HG03442 (cell line): ENCODE measurements around the gene CDKN3.
A peak's percentile ranks its signal among the peaks of the same experiment; 100 is the strongest.
"Not testable (repeated sequence)": the region's sequence is repeated elsewhere in the genome, so short reads cannot be mapped to it uniquely, and the experiment has no call there.

ENCODE experiments used
- ATAC-seq: cut with Tn5 transposase; IDR thresholded peaks from one replicate; pipeline ENCODE4 v1.9.1; 2021; ENCODE audit warnings: mild to moderate bottlenecking, moderate library complexity; ENCODE audit not compliant: unreplicated experiment

Gene CDKN3

DNA sequence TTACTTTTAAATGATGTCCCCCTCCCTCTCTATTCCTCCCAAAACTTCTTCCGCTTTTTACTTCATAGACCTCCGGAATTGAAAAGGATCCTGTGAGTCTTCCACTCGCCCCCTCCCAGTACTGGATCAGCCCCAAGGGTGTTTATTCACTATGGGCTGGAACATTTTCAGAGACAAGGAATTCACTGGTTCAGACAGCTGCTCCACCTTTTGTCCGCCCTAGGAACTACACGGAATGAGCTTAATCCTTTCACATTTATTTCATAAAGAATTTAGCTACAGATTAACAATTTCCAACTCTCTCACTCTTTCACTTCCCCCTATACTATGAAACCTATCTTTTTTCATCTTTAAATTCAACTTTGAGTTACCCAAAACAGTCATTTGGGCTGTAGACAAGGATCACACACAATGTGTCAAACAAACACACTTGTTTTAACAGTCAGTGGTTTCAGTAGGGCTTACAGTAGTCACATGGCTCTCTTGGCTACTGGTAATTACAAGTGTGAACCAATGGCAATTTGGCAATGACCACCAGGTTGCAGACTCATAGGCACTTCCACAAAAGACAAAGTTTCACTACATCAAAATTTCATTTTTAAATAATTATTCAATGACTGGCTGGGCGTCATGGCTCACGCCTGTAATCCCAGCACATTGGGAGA is 23.8 kb downstream of the CDKN3 start:
- ATAC-seq = no peak

DNA sequence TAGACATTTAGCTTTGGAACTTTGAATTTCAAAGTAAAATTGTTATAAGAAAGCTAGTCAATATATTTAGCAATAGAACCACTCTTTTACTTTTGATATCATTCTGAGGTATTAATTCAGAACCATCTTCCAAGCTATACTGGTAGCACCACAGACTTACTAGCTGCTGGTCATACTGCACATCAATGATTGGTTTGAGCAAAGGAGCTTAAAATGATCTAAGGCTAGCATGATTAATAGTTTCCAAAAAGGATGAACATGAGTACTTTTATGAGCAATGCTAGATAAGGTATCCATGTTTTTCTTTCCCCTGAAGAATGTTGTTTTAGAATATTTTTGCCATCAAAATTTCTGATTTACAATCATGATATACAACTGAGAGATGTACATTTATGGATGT is 27.2 kb downstream of the CDKN3 start:
- ATAC-seq = no peak

GRCh38 chr14:54424479-54424901 is 27.7 kb downstream of the CDKN3 start:
- ATAC-seq = no peak

DNA sequence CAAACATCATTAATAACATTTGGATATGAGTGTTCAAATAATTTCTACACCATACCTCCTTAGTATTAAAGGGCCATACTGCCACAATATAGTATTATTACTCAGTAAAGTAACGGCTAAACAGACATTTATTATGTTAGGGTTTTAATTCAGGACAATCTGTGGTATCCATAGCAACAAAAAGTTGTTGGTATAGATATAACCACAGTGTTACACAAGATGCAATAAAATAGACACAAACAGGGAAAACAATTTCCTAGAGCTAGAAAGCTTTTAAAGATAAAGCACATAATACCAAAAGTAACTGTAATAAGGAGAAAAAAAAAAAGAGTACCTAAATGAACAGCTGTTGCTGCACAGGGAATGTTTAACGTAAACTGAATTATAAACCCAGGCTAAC is 28.3 kb downstream of the CDKN3 start:
- no peak for ATAC-seq

GRCh38 chr14:54425537-54426274 is 28.9 kb downstream of the CDKN3 start:
- no peak for ATAC-seq

GRCh38 chr14:54427871-54428270 is 31.1 kb downstream of the CDKN3 start:
- ATAC-seq = no peak

DNA sequence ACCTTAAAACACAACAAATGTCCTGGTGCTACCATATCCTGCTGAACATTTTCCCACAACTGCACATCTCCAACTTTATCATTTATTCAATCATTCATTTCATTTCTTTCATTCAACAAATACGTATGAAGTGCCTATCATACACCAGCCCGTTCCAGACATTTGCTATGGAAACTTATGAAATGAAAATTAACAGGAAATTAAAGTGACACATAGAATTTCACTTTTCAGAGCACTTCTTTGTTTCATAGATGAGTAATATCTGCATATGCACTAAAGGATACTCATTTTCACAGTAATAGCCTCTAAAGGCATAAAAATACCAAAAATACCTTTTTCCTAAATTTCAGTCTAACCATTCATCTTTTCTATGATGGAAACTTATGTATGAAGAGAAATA is 31.7 kb downstream of the CDKN3 start:
- no peak for ATAC-seq

GRCh38 chr14:54435500-54435981 is 38.7 kb downstream of the CDKN3 start:
- peak; percentile 58 for ATAC-seq

DNA sequence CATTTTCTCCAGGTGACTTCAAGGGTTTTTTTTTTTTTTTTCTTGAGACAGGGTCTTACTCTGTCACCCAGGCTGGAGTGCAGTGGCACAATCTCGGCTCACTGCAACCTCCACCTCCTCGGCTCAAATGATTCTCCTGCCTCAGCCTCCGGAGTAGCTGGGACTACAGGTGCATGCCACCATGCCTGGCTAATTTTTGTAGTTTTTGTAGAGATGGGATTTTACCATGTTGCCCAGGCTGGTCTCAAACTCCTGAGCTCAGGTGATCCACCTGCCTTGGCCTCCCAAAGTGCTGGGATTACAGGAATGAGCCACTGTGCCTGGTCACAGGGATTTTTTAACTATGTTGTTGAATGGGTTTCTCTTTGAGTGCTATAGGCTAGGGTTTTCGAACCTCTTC is 41.1 kb downstream of the CDKN3 start:
- not testable (repeated sequence) for ATAC-seq

- no peak for ATAC-seq
Measured at GRCh38 chr14:54438703-54439102, 41.9 kb downstream of the CDKN3 start.

GRCh38 chr14:54440037-54440436 is 43.2 kb downstream of the CDKN3 start:
- no peak for ATAC-seq

DNA sequence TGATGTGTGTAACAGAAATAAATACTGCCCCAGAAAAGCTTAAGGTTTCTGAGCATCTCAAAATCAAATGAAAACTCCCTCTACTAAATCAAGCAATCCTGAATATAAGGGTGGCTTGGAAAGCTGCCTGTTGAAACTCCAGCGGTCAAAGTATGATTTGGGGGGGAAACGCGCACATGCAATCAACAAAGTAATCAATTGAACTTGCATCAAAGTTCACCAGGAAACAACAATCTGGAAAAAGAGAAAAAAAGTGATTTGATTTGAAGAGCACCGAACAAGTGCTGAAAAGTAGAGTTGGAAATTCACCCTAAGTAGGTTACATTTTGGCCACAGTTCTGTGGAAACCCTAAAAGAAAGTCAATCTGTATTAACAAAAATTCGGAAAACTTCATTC is 43.7 kb downstream of the CDKN3 start:
- no peak for ATAC-seq

GRCh38 chr14:54440873-54441868 is 44.4 kb downstream of the CDKN3 start, which contains the start of gene CNIH1:
Gene CNIH1 (minus strand): TSS chr14:54441374. CDS start chr14:54441327, 47 bp downstream.
- peak; percentile 93 for ATAC-seq

DNA sequence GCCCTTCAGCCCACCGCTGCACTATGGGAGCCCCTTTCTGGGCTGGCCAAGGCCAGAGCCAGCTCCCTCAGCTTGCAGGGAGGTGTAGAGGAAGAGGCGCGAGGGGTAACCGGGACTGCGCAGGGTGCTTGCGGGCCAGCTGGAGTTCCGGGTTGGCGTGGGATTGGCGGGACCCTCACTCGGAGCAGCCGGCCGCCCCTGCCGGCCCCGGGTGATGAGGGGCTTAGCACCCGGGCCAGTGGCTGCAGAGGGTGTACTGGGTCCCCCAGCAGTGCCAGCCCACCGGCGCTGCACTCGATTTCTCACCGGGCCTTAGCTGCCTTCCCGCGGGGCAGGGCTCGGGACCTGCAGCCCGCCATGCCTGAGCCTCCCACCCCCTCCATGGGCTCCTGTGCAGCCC is 46.2 kb downstream of the CDKN3 start:
- not testable (repeated sequence) for ATAC-seq

GRCh38 chr14:54443981-54444380 is 47.2 kb downstream of the CDKN3 start:
- ATAC-seq = no peak

DNA sequence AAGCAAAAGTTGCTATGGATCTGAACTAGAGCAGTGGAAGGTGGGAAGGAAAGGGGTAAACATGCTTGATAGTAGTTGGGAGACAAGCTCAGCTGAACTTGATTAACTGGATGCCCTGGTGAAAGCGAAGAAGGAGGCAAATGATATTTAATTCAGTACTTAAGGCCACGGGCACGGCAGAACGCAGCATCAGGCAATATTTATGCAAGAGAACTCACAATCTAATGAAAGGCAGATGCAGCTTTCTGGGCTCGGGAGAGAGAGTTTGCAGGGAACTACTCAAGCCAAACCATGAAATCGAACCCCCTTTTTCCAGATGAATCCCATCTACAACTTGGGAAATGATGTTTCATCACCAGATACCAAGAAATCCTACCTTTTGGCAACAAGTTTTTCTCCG is 47.9 kb downstream of the CDKN3 start:
- no peak for ATAC-seq

- ATAC-seq = no peak
Measured at GRCh38 chr14:54446161-54446693, 49.4 kb downstream of the CDKN3 start.

DNA sequence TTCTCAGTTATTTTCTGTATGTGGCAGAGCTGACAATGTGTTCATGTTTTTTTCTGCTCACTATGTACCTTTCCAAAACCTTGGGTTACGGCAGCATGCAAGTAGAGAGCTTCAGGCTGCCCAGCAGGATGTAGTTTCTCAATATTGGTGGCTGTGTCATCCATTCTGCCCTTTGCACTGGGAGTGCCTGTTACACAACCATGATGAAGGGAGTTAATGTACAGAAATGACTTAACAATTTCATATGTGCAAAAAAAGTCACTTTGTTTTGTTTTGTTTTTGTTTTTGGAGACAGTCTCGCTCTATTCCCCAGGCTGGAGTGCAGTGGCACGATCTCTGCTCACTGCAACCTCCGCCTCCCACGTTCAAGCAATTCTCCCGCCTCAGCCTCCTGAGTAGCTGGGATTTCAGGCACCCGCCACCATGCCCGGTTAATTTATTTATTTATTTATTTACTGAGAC is 50.5 kb downstream of the CDKN3 start:
- no peak for ATAC-seq

GRCh38 chr14:54450535-54450934 is 53.7 kb downstream of the CDKN3 start:
- peak; percentile 94 for ATAC-seq

DNA sequence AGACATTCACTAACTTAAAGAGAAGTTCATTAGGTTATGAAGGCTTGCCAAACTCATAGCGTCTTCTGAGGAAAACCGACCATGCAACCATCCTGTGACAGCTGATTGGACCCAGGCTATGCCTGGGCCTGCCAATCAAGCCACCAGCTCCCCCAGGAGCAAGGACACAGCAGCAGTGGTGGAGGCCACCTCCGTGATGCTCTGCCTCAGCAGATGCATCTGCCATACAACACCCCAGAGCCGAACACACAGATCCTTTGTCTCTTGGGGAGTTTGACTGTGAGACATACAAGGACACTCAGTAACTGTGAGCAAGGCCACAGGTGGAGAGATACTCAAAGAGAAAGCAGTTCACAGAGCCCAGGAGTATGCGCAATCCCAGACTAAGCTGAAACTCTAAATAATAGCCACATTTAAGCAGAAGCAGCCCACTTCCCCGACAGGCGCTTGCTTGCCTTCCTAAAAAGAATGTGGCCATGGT is 54.4 kb downstream of the CDKN3 start:
- ATAC-seq = no peak

- ATAC-seq = no peak
Measured at GRCh38 chr14:54451961-54452360, 55.2 kb downstream of the CDKN3 start.
